NCI-H774 (cell line): Measurements from ENCODE around the gene C10orf105.

Source experiments
- DNase-seq: peaks from one replicate; lab custom pipeline; 2025; lab: John Stamatoyannopoulos, UW

Gene C10orf105

GRCh38 chr10:71716426-71716825, 3.2 kb downstream of the C10orf105 start:
- no peak for DNase-seq

- no peak for DNase-seq
These were observed 3.7 kb downstream of the C10orf105 start for GRCh38 chr10:71715860-71716259.

- DNase-seq, result no peak
These were observed 4.6 kb downstream of the C10orf105 start for GRCh38 chr10:71715026-71715425.

GRCh38 chr10:71714592-71714991, 5.0 kb downstream of the C10orf105 start:
- no peak for DNase-seq

- DNase-seq, result no peak
These were observed 5.6 kb downstream of the C10orf105 start for GRCh38 chr10:71714031-71714410.

- no peak for DNase-seq
These were observed 6.2 kb downstream of the C10orf105 start for GRCh38 chr10:71713135-71714030.

GRCh38 chr10:71712572-71713134, 6.9 kb downstream of the C10orf105 start:
- DNase-seq, result no peak

- no peak for DNase-seq
These were observed 7.4 kb downstream of the C10orf105 start for GRCh38 chr10:71712170-71712569.

GRCh38 chr10:71711052-71711623, 8.4 kb downstream of the C10orf105 start:
- no peak for DNase-seq

- no peak for DNase-seq
These were observed 9.1 kb downstream of the C10orf105 start for GRCh38 chr10:71710519-71710918.

- no peak for DNase-seq
These were observed 10.4 kb downstream of the C10orf105 start for GRCh38 chr10:71708897-71709882.

GRCh38 chr10:71708301-71708703, 11.3 kb downstream of the C10orf105 start:
- no peak for DNase-seq

- no peak for DNase-seq
These were observed 12.3 kb downstream of the C10orf105 start for GRCh38 chr10:71707240-71707789.

- no peak for DNase-seq
These were observed 13.1 kb downstream of the C10orf105 start for GRCh38 chr10:71706216-71707121.

- no peak for DNase-seq
These were observed 14.0 kb downstream of the C10orf105 start for GRCh38 chr10:71705582-71705981.

- DNase-seq, result no peak
These were observed 14.8 kb downstream of the C10orf105 start for GRCh38 chr10:71704816-71705215.

- no peak for DNase-seq
These were observed 16.0 kb downstream of the C10orf105 start for GRCh38 chr10:71703577-71703976.

GRCh38 chr10:71701496-71702132, 18.0 kb downstream of the C10orf105 start:
- DNase-seq, result no peak

- no peak for DNase-seq
These were observed 18.7 kb downstream of the C10orf105 start for GRCh38 chr10:71700731-71701368.

GRCh38 chr10:71698737-71699136, 20.8 kb downstream of the C10orf105 start:
- no peak for DNase-seq
